HEK293T (cell line): Measurements from ENCODE around the gene TM4SF4.

ENCODE experiments used
- CTCF ChIA-PET: fragments of 350-600 bp; formaldehyde crosslinking; extraction: SDS; loops from one replicate; lab custom pipeline; 2021; ENCODE audit warnings: antibody characterized with exemption, inconsistent platforms; lab: Yijun Ruan, JAX
- POLR2A ChIA-PET: fragments of 350-600 bp; formaldehyde crosslinking; extraction: SDS; loops from one replicate; lab custom pipeline; 2020; ENCODE audit warnings: antibody characterized with exemption, inconsistent platforms; lab: Yijun Ruan, JAX
- DNase-seq: peaks from one replicate; pipeline ENCODE4 v3.0.0; 2012; ENCODE audit warnings: mixed read lengths; ENCODE audit errors: extremely low spot score
- ARNT ChIP-seq: fragments of 450-650 bp; IDR thresholded peaks from 2 replicates; pipeline ENCODE4 v1.6.1; 2017; ENCODE audit warnings: mild to moderate bottlenecking
- BHLHE40 ChIP-seq: fragments of 450-650 bp; IDR thresholded peaks from 2 replicates; pipeline ENCODE4 v1.6.1; 2016; ENCODE audit warnings: mild to moderate bottlenecking, moderate library complexity, borderline replicate concordance
- CTBP1 ChIP-seq: fragments of 450-650 bp; IDR thresholded peaks from 2 replicates; pipeline ENCODE4 v1.6.1; 2016; ENCODE audit warnings: borderline replicate concordance
- FOXA1 ChIP-seq: fragments of 450-650 bp; IDR thresholded peaks from 2 replicates; pipeline ENCODE4 v1.6.1; 2016; ENCODE audit warnings: mild to moderate bottlenecking
- HDGF ChIP-seq: fragments of 450-650 bp; IDR thresholded peaks from 2 replicates; pipeline ENCODE4 v1.6.1; 2017; ENCODE audit warnings: antibody characterized with exemption, borderline replicate concordance
- L3MBTL2 ChIP-seq: fragments of 450-650 bp; conservative IDR thresholded peaks from 2 replicates; pipeline ENCODE4 v1.6.1; 2016; ENCODE audit warnings: mild to moderate bottlenecking
- LEF1 ChIP-seq: fragments of 450-650 bp; IDR thresholded peaks from 2 replicates; pipeline ENCODE4 v1.6.1; 2017; ENCODE audit warnings: mild to moderate bottlenecking, borderline replicate concordance
- NFRKB ChIP-seq: fragments of 450-650 bp; IDR thresholded peaks from 2 replicates; pipeline ENCODE4 v1.6.1; 2016; ENCODE audit warnings: mild to moderate bottlenecking, moderate library complexity
- PKNOX1 ChIP-seq: fragments of 450-650 bp; IDR thresholded peaks from 2 replicates; pipeline ENCODE4 v1.6.1; 2016
- SUZ12 ChIP-seq: fragments of 450-650 bp; IDR thresholded peaks from 2 replicates; pipeline ENCODE4 v1.6.1; 2016; ENCODE audit warnings: mild to moderate bottlenecking
- TARDBP ChIP-seq: fragments of 450-650 bp; IDR thresholded peaks from 2 replicates; pipeline ENCODE4 v1.6.1; 2016
- ZNF384 ChIP-seq: fragments of 450-650 bp; IDR thresholded peaks from 2 replicates; pipeline ENCODE4 v1.6.1; 2016

The TM4SF4 gene

GRCh38 chr3:149547954-149548668, 73.6 kb downstream of the TM4SF4 start:
- TF ChIP-seq BHLHE40 = no peak
- TF ChIP-seq SUZ12 = no peak
- TF ChIP-seq CTBP1 = no peak
- TF ChIP-seq LEF1 = no peak
- TF ChIP-seq PKNOX1 = no peak
- no peak for TF ChIP-seq FOXA1
- ChIA-PET POLR2A (no interaction called here), CTCF (interaction anchor here (1.0 kb wide), 1 partner anchor 14 kb away, joined by 3 read pairs; no protein-coding TSS in a partner anchor)
- DNase-seq = no peak

GRCh38 chr3:149548669-149549065, 74.2 kb downstream of the TM4SF4 start:
- no peak for TF ChIP-seq FOXA1
- no peak for TF ChIP-seq TARDBP
- TF ChIP-seq HDGF = no peak
- no peak for TF ChIP-seq CTBP1
- CTCF ChIA-PET = no interaction called here

GRCh38 chr3:149551500-149551899, 77.0 kb downstream of the TM4SF4 start:
- POLR2A ChIA-PET = no interaction called here
- DNase-seq = no peak
- CTCF ChIA-PET = no interaction called here
- TF ChIP-seq SUZ12 (no peak), ZNF384 (no peak), NFRKB (no peak), ARNT (no peak)

More at GRCh38 chr3:149548669-149549065, 74.2 kb downstream of the TM4SF4 start:
- POLR2A ChIA-PET = no interaction called here
- no peak for DNase-seq

GRCh38 chr3:149552700-149553099, 78.2 kb downstream of the TM4SF4 start:
- no peak for DNase-seq
- POLR2A ChIA-PET = no interaction called here
- CTCF ChIA-PET = no interaction called here

More at GRCh38 chr3:149552700-149553099, 78.2 kb downstream of the TM4SF4 start:
- no peak for TF ChIP-seq L3MBTL2
- TF ChIP-seq LEF1 = no peak
- no peak for TF ChIP-seq HDGF
- TF ChIP-seq ARNT = no peak
- no peak for TF ChIP-seq NFRKB
- no peak for TF ChIP-seq FOXA1
- no peak for TF ChIP-seq PKNOX1
- TF ChIP-seq ZNF384 = no peak
